HepG2 (cell line): Measurements from ENCODE around the gene YTHDF1. TPM values are rescaled to one million over a fixed set of nuclear protein-coding genes. Genes with fewer than 3 reads are reported as not detected.

Experiments
- DNMT3B ChIP-seq: conservative IDR thresholded peaks from 2 replicates; pipeline ENCODE4 v1.6.1; 2016; ENCODE audit warnings: missing biosample characterization, control low read depth
- NFE2 ChIP-seq: sonication (generic); formaldehyde crosslinking; IDR thresholded peaks from 2 replicates; pipeline ENCODE4 v1.4.0; 2020; ENCODE audit warnings: missing genetic modification reagents
- RFX1 ChIP-seq: fragments of 450-650 bp; IDR thresholded peaks from 2 replicates; pipeline ENCODE4 v1.6.1; 2017
- SNAI1 ChIP-seq: sonication (generic); formaldehyde crosslinking; IDR thresholded peaks from 2 replicates; pipeline ENCODE4 v1.5.0; 2020; ENCODE audit warnings: mild to moderate bottlenecking, missing genetic modification reagents, borderline replicate concordance
- SSRP1 ChIP-seq: IDR thresholded peaks from 2 replicates; pipeline ENCODE4 v1.6.1; 2016; ENCODE audit warnings: control low read depth
- SYNCRIP ChIP-seq: fragments of 200-400 bp; formaldehyde crosslinking; IDR thresholded peaks from 2 replicates; pipeline ENCODE4 v1.6.1; 2018; ENCODE audit warnings: mild to moderate bottlenecking, low read depth, low read length; ENCODE audit not compliant: insufficient read depth
- ZNF333 ChIP-seq: sonication (generic); formaldehyde crosslinking; IDR thresholded peaks from 2 replicates; pipeline ENCODE4 v1.4.0; 2020; ENCODE audit warnings: mild to moderate bottlenecking, missing genetic modification reagents, borderline replicate concordance
- ZNF687 ChIP-seq: sonication (generic); formaldehyde crosslinking; IDR thresholded peaks from 2 replicates; pipeline ENCODE4 v1.5.1; 2020; ENCODE audit warnings: mild to moderate bottlenecking, missing genetic modification reagents, moderate library complexity
- polyA plus RNA-seq, 8 experiments: library from polyadenylated mRNA; depleted of rRNA in 3 of 8; stranded (reverse) in 7 of 8; unstranded in 1 of 8; fragments of >200 nt; fragmentation: Illumina TruSeq in 4 of 8; extraction: Trizol in 4 of 8; gene quantifications; 2 replicates each; pipeline versions ENCODE4 v1.2.1 to v1.2.3, GENCODE V29; 2011 to 2016; ENCODE audit warnings: low read depth in 4 of 8, missing spikeins in 1 of 8, mixed read lengths in 1 of 8; ENCODE audit not compliant: insufficient read depth in 1 of 8
- total RNA-seq, 5 experiments: library from RNA; depleted of rRNA; stranded (reverse); fragments of >200 nt; fragmentation: Illumina TruSeq; extraction: Trizol; gene quantifications; 2 replicates each; pipeline ENCODE4 v1.2.3, GENCODE V29; 2016; ENCODE audit warnings: low read depth in 1 of 5
- TF ChIP-seq, protein P1 (sequence below): sonication (generic); formaldehyde crosslinking; IDR thresholded peaks from 2 replicates; pipeline ENCODE4 v1.8.1; 2023; ENCODE audit warnings: mild to moderate bottlenecking, missing genetic modification reagents
- TF ChIP-seq, protein P2 (sequence below): sonication (generic); formaldehyde crosslinking; IDR thresholded peaks from 2 replicates; pipeline ENCODE4 v1.9.0; 2021; ENCODE audit warnings: mild to moderate bottlenecking, missing genetic modification reagents
- TF ChIP-seq, protein P3 (sequence below): sonication (generic); formaldehyde crosslinking; IDR thresholded peaks from 2 replicates; pipeline ENCODE4 v1.4.0; 2020; ENCODE audit warnings: low read depth, mild to moderate bottlenecking, missing genetic modification reagents

The YTHDF1 gene
- total and polyA plus RNA-seq, 2 of the 13 experiments (the other 11 are each of a cell fraction or from before 2014, with no cell fraction given): 34.5 to 37.7 TPM

- TF ChIP-seq, protein P1, sequence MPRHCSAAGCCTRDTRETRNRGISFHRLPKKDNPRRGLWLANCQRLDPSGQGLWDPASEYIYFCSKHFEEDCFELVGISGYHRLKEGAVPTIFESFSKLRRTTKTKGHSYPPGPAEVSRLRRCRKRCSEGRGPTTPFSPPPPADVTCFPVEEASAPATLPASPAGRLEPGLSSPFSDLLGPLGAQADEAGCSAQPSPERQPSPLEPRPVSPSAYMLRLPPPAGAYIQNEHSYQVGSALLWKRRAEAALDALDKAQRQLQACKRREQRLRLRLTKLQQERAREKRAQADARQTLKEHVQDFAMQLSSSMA: no peak
- TF ChIP-seq SYNCRIP: no peak
- TF ChIP-seq SSRP1: no peak
- TF ChIP-seq NFE2 (CRISPR knock-in tag): no peak
- no peak for TF ChIP-seq ZNF333 (CRISPR knock-in tag)
- TF ChIP-seq DNMT3B: no peak
- no peak for TF ChIP-seq ZNF687 (CRISPR knock-in tag)
- TF ChIP-seq, protein P2, sequence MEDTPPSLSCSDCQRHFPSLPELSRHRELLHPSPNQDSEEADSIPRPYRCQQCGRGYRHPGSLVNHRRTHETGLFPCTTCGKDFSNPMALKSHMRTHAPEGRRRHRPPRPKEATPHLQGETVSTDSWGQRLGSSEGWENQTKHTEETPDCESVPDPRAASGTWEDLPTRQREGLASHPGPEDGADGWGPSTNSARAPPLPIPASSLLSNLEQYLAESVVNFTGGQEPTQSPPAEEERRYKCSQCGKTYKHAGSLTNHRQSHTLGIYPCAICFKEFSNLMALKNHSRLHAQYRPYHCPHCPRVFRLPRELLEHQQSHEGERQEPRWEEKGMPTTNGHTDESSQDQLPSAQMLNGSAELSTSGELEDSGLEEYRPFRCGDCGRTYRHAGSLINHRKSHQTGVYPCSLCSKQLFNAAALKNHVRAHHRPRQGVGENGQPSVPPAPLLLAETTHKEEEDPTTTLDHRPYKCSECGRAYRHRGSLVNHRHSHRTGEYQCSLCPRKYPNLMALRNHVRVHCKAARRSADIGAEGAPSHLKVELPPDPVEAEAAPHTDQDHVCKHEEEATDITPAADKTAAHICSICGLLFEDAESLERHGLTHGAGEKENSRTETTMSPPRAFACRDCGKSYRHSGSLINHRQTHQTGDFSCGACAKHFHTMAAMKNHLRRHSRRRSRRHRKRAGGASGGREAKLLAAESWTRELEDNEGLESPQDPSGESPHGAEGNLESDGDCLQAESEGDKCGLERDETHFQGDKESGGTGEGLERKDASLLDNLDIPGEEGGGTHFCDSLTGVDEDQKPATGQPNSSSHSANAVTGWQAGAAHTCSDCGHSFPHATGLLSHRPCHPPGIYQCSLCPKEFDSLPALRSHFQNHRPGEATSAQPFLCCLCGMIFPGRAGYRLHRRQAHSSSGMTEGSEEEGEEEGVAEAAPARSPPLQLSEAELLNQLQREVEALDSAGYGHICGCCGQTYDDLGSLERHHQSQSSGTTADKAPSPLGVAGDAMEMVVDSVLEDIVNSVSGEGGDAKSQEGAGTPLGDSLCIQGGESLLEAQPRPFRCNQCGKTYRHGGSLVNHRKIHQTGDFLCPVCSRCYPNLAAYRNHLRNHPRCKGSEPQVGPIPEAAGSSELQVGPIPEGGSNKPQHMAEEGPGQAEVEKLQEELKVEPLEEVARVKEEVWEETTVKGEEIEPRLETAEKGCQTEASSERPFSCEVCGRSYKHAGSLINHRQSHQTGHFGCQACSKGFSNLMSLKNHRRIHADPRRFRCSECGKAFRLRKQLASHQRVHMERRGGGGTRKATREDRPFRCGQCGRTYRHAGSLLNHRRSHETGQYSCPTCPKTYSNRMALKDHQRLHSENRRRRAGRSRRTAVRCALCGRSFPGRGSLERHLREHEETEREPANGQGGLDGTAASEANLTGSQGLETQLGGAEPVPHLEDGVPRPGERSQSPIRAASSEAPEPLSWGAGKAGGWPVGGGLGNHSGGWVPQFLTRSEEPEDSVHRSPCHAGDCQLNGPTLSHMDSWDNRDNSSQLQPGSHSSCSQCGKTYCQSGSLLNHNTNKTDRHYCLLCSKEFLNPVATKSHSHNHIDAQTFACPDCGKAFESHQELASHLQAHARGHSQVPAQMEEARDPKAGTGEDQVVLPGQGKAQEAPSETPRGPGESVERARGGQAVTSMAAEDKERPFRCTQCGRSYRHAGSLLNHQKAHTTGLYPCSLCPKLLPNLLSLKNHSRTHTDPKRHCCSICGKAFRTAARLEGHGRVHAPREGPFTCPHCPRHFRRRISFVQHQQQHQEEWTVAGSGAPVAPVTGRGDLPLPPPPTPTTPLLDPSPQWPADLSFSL (CRISPR knock-in tag): no peak
- TF ChIP-seq SNAI1 (CRISPR knock-in tag): no peak
- TF ChIP-seq, protein P3, sequence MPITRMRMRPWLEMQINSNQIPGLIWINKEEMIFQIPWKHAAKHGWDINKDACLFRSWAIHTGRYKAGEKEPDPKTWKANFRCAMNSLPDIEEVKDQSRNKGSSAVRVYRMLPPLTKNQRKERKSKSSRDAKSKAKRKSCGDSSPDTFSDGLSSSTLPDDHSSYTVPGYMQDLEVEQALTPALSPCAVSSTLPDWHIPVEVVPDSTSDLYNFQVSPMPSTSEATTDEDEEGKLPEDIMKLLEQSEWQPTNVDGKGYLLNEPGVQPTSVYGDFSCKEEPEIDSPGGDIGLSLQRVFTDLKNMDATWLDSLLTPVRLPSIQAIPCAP (CRISPR knock-in tag): no peak
- TF ChIP-seq RFX1: no peak
Observed at GRCh38 chr20:63182946-63183415, 33.0 kb downstream of the YTHDF1 start (continued).
